Breast epithelium (tissue), 4 donors: ENCODE data around the gene HDLBP. TPM values are rescaled to one million over a fixed set of nuclear protein-coding genes. Genes with fewer than 3 reads are reported as not detected.

ENCODE experiments used
- DNase-seq, 2 donors: peaks; one replicate each; pipeline ENCODE4 v3.0.0-alpha.2; 2019; ENCODE audit warnings: low spot score in 2 of 2
- H3K27ac ChIP-seq, 2 donors: fragments of 200-600 bp; sonication (generic) in 1 of 2; one replicate each; pipeline ENCODE4 v1.5.1; 2016 to 2019; ENCODE audit warnings: mild to moderate bottlenecking in 1 of 2
- H3K27me3 ChIP-seq, 2 donors: fragments of 200-600 bp; sonication (generic) in 1 of 2; one replicate each; pipeline versions ENCODE4 v1.5.1 to v1.6.0; 2017 to 2019; ENCODE audit warnings: control low read depth in 1 of 2, mild to moderate bottlenecking in 1 of 2
- H3K36me3 ChIP-seq: fragments of 200-600 bp; one replicate; pipeline ENCODE4 v1.5.1; 2019
- H3K4me1 ChIP-seq, 2 donors: fragments of 200-600 bp; sonication (generic); one replicate each; pipeline ENCODE4 v1.5.1; 2016 to 2019; ENCODE audit warnings: control low read depth in 1 of 2
- H3K4me3 ChIP-seq, 3 donors: fragments of 200-600 bp; sonication (generic); 1 replicate in 2 of 3; 2 replicates in 1 of 3; pipeline ENCODE4 v1.5.1; 2016 to 2019; ENCODE audit warnings: mild to moderate bottlenecking in 3 of 3, moderate library complexity in 2 of 3
- H3K9me3 ChIP-seq, 2 donors: fragments of 200-600 bp; sonication (generic) in 1 of 2; one replicate each; pipeline ENCODE4 v1.5.1; 2016 to 2019; ENCODE audit warnings: control low read depth in 1 of 2
- CTCF ChIP-seq, 3 donors: fragments of 450-650 bp; IDR thresholded peaks; one replicate each; pipeline ENCODE4 v1.5.1; 2016 to 2017; ENCODE audit warnings: antibody characterized with exemption in 3 of 3, mild to moderate bottlenecking in 3 of 3, moderate library complexity in 3 of 3
- POLR2A ChIP-seq: fragments of 450-650 bp; IDR thresholded peaks from one replicate; pipeline ENCODE4 v1.6.1; 2016; ENCODE audit warnings: antibody characterized with exemption, mild to moderate bottlenecking, moderate library complexity
- POLR2AphosphoS5 ChIP-seq, 3 donors: sonication (generic); formaldehyde crosslinking; IDR thresholded peaks; one replicate each; pipeline ENCODE4 v1.6.1; 2017; ENCODE audit warnings: antibody characterized with exemption in 3 of 3
- intact Hi-C: fragments of 100-400 bp; cut with DNase I; formaldehyde crosslinking; loops from one replicate; pipeline ENCODE4 v1.15.1; 2023; ENCODE audit warnings: low total_unique reads
- total RNA-seq, 3 donors: library from RNA; depleted of rRNA; stranded (reverse); fragments of >200 nt; gene quantifications; one replicate each; pipeline ENCODE4 v1.1.0, GENCODE V29; 2016

The HDLBP gene
- total RNA-seq, 3 donors from 2014 or later = 339 to 515 (median 383) TPM

GRCh38 chr2:241304039-241304670, 11.3 kb downstream of the HDLBP start:
- TF ChIP-seq CTCF (IDR thresholded peaks at IDR 0.05) = no peak
- TF ChIP-seq POLR2AphosphoS5 (IDR thresholded peaks at IDR 0.05) = no peak
- no peak for TF ChIP-seq POLR2A
- Histone ChIP-seq H3K4me3 (no peak overlapping the region), H3K36me3 (no peaks in the 10 kb centered on the region), H3K27ac (no peak overlapping the region), H3K9me3 (no peaks in the 10 kb centered on the region), H3K27me3 (no peaks in the 10 kb centered on the region), H3K4me1 (peaks cover 0 to 6% of the 10 kb centered on the region in 2 donors)
- intact Hi-C loops = no loop called here
- DNase-seq = no peak

- Histone ChIP-seq H3K27ac (no peak overlapping the region), H3K27me3 (no peaks in the 10 kb centered on the region), H3K4me1 (peaks cover 0 to 6% of the 10 kb centered on the region in 2 donors), H3K36me3 (no peaks in the 10 kb centered on the region), H3K9me3 (no peaks in the 10 kb centered on the region), H3K4me3 (no peak overlapping the region)
- no peak for DNase-seq
- TF ChIP-seq CTCF (IDR thresholded peaks at IDR 0.05) = no peak
- TF ChIP-seq POLR2AphosphoS5 (IDR thresholded peaks at IDR 0.05) = no peak
- TF ChIP-seq POLR2A = no peak
- intact Hi-C loops = no loop called here
Observed at GRCh38 chr2:241302759-241303651, 12.5 kb downstream of the HDLBP start.

GRCh38 chr2:241302083-241302482, 13.4 kb downstream of the HDLBP start:
- H3K36me3 ChIP-seq = no peaks in the 10 kb centered on the region
- H3K27me3 ChIP-seq = no peaks in the 10 kb centered on the region
- peaks cover 0 to 6% of the 10 kb centered on the region in 2 donors for H3K4me1 ChIP-seq
- no peak for TF ChIP-seq CTCF (IDR thresholded peaks at IDR 0.05)
- TF ChIP-seq POLR2A = no peak
- TF ChIP-seq POLR2AphosphoS5 (IDR thresholded peaks at IDR 0.05) = no peak
- H3K9me3 ChIP-seq = no peaks in the 10 kb centered on the region
- no peak overlapping the region for H3K27ac ChIP-seq
- no peak overlapping the region for H3K4me3 ChIP-seq
- no peak for DNase-seq
- intact Hi-C loops = no loop called here

- no peak for TF ChIP-seq CTCF (IDR thresholded peaks at IDR 0.05)
- no peak for TF ChIP-seq POLR2AphosphoS5 (IDR thresholded peaks at IDR 0.05)
- TF ChIP-seq POLR2A = no peak
- Histone ChIP-seq H3K36me3 (no peaks in the 10 kb centered on the region), H3K27me3 (no peaks in the 10 kb centered on the region), H3K9me3 (no peaks in the 10 kb centered on the region), H3K4me1 (peaks cover 0 to 6% of the 10 kb centered on the region in 2 donors), H3K4me3 (no peak overlapping the region), H3K27ac (no peak overlapping the region)
- intact Hi-C loops = no loop called here
- no peak for DNase-seq
Observed at GRCh38 chr2:241300000-241300399, 15.5 kb downstream of the HDLBP start.

- Histone ChIP-seq H3K36me3 (no peaks in the 10 kb centered on the region), H3K9me3 (no peaks in the 10 kb centered on the region), H3K4me3 (no peak overlapping the region), H3K27me3 (no peaks in the 10 kb centered on the region), H3K27ac (no peak overlapping the region), H3K4me1 (no peaks in the 10 kb centered on the region)
- intact Hi-C loops = no loop called here
- TF ChIP-seq POLR2A = no peak
- TF ChIP-seq CTCF (IDR thresholded peaks at IDR 0.05) = no peak
- no peak for TF ChIP-seq POLR2AphosphoS5 (IDR thresholded peaks at IDR 0.05)
- DNase-seq = no peak
Observed at GRCh38 chr2:241298673-241299072, 16.8 kb downstream of the HDLBP start.
